Uterus (tissue), 2 donors: Measurements from ENCODE around the gene HOXD8.
A peak's percentile ranks its signal among the peaks of the same experiment; 100 is the strongest.

Experiments
- CTCF ChIP-seq, 4 experiments: fragments of 200-600 bp in 2 of 4; fragments of 450-650 bp in 2 of 4; sonication (generic) in 2 of 4; IDR thresholded peaks; one replicate each; pipeline ENCODE4 v1.5.1; 2016 to 2019; ENCODE audit warnings: antibody characterized with exemption in 4 of 4, mild to moderate bottlenecking in 2 of 4, moderate library complexity in 1 of 4
- POLR2A ChIP-seq, 2 donors: fragments of 450-650 bp; IDR thresholded peaks; one replicate each; pipeline ENCODE4 v1.6.1; 2016; ENCODE audit warnings: antibody characterized with exemption in 2 of 2, mild to moderate bottlenecking in 1 of 2, moderate library complexity in 1 of 2

- TF ChIP-seq POLR2A (IDR thresholded peaks at IDR 0.05) (no peak), CTCF (IDR thresholded peaks at IDR 0.05) (peak in 1 of 4 experiments; percentile 3)
These were observed 1.8 kb upstream of the HOXD8 start for GRCh38 chr2:176127774-176128072.
